Calu3 (cell line): ENCODE results near the gene RAP2A. TPM values are rescaled to one million over a fixed set of nuclear protein-coding genes. Genes with fewer than 3 reads are reported as not detected.

Experiments used
- BruUV-seq: library from RNA; stranded (reverse); fragments of 400-500 nt; replicated peaks from 2 replicates; lab custom pipeline; 2021; lab: Mats Ljungman, UMichigan
- CTCF ChIA-PET: fragments of 300-600 bp; sonication (Branson Sonifier 250); formaldehyde crosslinking; loops from one replicate; lab custom pipeline; 2022; ENCODE audit warnings: antibody characterized with exemption; lab: Charles Lee
- DNase-seq: peaks from one replicate; pipeline ENCODE4 v3.0.0; 2022
- H3K27ac Mint-ChIP-seq: one replicate; pipeline ENCODE4 v1.8.0; 2022; ENCODE audit warnings: mixed read lengths; ENCODE audit not compliant: unreplicated experiment
- H3K27me3 Mint-ChIP-seq: one replicate; pipeline ENCODE4 v1.8.0; 2022; ENCODE audit warnings: mixed read lengths; ENCODE audit not compliant: unreplicated experiment
- H3K36me3 Mint-ChIP-seq: one replicate; pipeline ENCODE4 v1.8.0; 2022; ENCODE audit warnings: mild to moderate bottlenecking, moderate library complexity, mixed read lengths; ENCODE audit not compliant: insufficient read depth, unreplicated experiment
- H3K4me1 Mint-ChIP-seq: one replicate; pipeline ENCODE4 v1.8.0; 2022; ENCODE audit warnings: mild to moderate bottlenecking, low read depth, mixed read lengths; ENCODE audit not compliant: unreplicated experiment
- H3K4me3 Mint-ChIP-seq: one replicate; pipeline ENCODE4 v1.8.0; 2022; ENCODE audit warnings: mild to moderate bottlenecking, low read depth, moderate library complexity, mixed read lengths; ENCODE audit not compliant: unreplicated experiment
- H3K9me3 Mint-ChIP-seq: one replicate; pipeline ENCODE4 v1.8.0; 2022; ENCODE audit warnings: low read depth, mixed read lengths; ENCODE audit not compliant: unreplicated experiment
- CTCF ChIP-seq: fragments of 200-600 bp; IDR thresholded peaks from one replicate; pipeline ENCODE4 v1.8.0; 2022; ENCODE audit warnings: antibody characterized with exemption; ENCODE audit not compliant: unreplicated experiment
- intact Hi-C: fragments of 100-400 bp; cut with micrococcal nuclease; formaldehyde crosslinking; loops from one replicate; pipeline ENCODE4 v1.10.0; 2022; ENCODE audit not compliant: unreplicated experiment
- total RNA-seq: library from RNA; stranded (reverse); gene quantifications from 2 replicates; pipeline ENCODE4 v1.2.3, GENCODE V29; 2022

RAP2A gene
- total RNA-seq, 1 experiment from 2014 or later, result 7.7 TPM

GRCh38 chr13:97426695-97427094 is 7.3 kb upstream of the RAP2A start:
- H3K27me3 Mint-ChIP-seq, result no peaks in the 10 kb centered on the region
- BruUV-seq, result no TSS peak
- DNase-seq, result no peak
- CTCF ChIA-PET, result no interaction called here
- intact Hi-C loops, result no loop called here
- no peak for TF ChIP-seq CTCF
- H3K27ac Mint-ChIP-seq, result no peak overlapping the region
- no peaks in the 10 kb centered on the region for H3K4me1 Mint-ChIP-seq
- no peaks in the 10 kb centered on the region for H3K36me3 Mint-ChIP-seq
- H3K9me3 Mint-ChIP-seq, result no peaks in the 10 kb centered on the region
- H3K4me3 Mint-ChIP-seq, result no peak overlapping the region

DNA sequence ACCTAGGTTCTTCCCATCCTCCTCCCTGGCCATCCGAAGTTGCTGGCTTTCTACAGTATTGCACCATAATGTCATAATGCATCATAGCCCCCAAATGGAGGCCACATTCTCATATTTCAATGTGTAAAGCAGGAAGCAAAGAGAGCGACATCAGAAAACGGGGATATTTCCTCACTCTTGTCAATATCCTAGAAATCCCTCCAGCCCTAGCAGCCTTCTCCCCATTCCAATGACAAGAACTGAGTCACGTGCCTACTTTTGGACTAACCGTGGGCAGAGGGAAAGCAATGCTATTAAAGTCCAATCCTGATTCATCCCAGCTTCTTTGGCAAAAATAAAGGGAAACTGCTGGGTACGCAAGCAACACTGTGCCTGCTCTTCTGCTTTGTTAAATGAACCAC is 4.3 kb upstream of the RAP2A start:
- BruUV-seq, result no TSS peak
- intact Hi-C loops, result no loop called here
- Mint-ChIP-seq H3K9me3 (no peaks in the 10 kb centered on the region), H3K36me3 (peaks cover 21% of the 10 kb centered on the region), H3K4me1 (no peaks in the 10 kb centered on the region), H3K4me3 (no peak overlapping the region), H3K27ac (no peak overlapping the region), H3K27me3 (no peaks in the 10 kb centered on the region)
- no peak for TF ChIP-seq CTCF
- CTCF ChIA-PET, result no interaction called here
- DNase-seq, result no peak

DNA sequence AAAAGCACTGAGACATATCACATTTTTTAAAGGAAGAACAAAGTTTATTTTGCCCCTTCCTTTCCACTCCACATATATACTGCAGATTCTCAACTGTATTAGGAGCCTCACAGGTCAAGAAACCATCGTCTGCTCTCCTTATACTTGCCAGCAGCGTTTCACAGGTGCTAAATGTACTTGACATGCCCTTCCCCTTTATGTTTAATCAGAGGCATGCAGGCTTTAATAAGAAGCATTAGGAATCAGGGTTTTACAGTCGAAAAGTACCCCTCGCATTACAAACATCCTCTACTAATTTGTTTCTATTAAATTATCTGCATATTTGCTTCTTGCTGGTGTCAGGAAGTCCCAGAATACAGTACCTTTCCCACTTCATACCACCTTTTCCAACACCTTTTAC is 3.7 kb upstream of the RAP2A start:
- DNase-seq, result no peak
- H3K36me3 Mint-ChIP-seq, result peaks cover 24% of the 10 kb centered on the region
- intact Hi-C loops, result no loop called here
- no peaks in the 10 kb centered on the region for H3K27me3 Mint-ChIP-seq
- BruUV-seq, result no TSS peak
- no peak for TF ChIP-seq CTCF
- no peaks in the 10 kb centered on the region for H3K4me1 Mint-ChIP-seq
- H3K9me3 Mint-ChIP-seq, result no peaks in the 10 kb centered on the region
- H3K4me3 Mint-ChIP-seq, result no peak overlapping the region
- H3K27ac Mint-ChIP-seq, result no peak overlapping the region
- CTCF ChIA-PET, result no interaction called here

DNA sequence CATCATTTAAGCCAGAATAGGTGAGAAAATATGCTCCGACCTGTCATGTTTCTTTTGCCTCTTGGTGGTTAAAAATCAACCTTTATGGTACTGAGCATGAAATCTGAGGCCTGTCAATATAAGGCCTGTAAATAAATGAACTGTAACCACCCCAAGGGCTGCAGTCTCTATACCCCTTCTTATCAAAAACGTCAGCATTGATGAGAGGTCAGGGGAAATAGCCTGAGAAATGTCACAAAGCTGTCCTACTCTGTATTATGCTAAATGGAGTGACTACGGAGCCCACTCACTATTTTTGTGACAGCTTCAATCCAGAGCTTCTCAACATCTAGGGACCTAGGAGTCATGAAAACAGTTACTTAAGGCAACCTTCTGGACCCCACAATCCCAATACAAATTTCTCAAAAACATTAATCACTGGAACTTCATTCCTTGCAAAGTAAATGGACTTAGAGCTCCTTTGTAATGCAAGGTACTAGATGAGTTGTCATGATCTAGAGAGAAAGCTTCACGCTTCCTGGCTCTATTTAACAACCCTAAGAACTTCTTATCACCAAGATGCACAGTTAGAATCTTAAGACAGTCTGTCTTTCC is 2.7 kb upstream of the RAP2A start:
- DNase-seq, result no peak
- CTCF ChIA-PET, result no interaction called here
- intact Hi-C loops, result no loop called here
- Mint-ChIP-seq H3K36me3 (peaks cover 24% of the 10 kb centered on the region), H3K9me3 (no peaks in the 10 kb centered on the region), H3K27ac (no peak overlapping the region), H3K4me3 (no peak overlapping the region), H3K27me3 (no peaks in the 10 kb centered on the region), H3K4me1 (no peaks in the 10 kb centered on the region)
- no peak for TF ChIP-seq CTCF
- BruUV-seq, result no TSS peak
